Smooth muscle cell (in vitro differentiated cells): ENCODE results near the gene EML5. TPM values are rescaled to one million over a fixed set of nuclear protein-coding genes. Genes with fewer than 3 reads are reported as not detected.

ENCODE experiments used
- DNase-seq: peaks from one replicate; lab custom pipeline; 2025; ENCODE audit not compliant: unreplicated experiment; lab: John Stamatoyannopoulos, UW
- H2AFZ ChIP-seq: fragments of 200-600 bp; sonication (generic); 2 replicates; pipeline ENCODE4 v1.6.0; 2016; ENCODE audit warnings: antibody characterized with exemption, low read depth, mild to moderate bottlenecking
- H3F3A ChIP-seq: fragments of 200-600 bp; sonication (generic); 2 replicates; pipeline ENCODE4 v1.6.0; 2017; ENCODE audit warnings: antibody characterized with exemption, low read depth
- H3K27ac ChIP-seq: fragments of 200-600 bp; sonication (generic); 2 replicates; pipeline ENCODE4 v1.5.1; 2016; ENCODE audit warnings: low read depth, mild to moderate bottlenecking
- H3K27me3 ChIP-seq: fragments of 200-600 bp; sonication (generic); 2 replicates; pipeline ENCODE4 v1.6.1; 2016; ENCODE audit warnings: low read depth, mild to moderate bottlenecking
- H3K36me3 ChIP-seq: fragments of 200-600 bp; sonication (generic); 2 replicates; pipeline ENCODE4 v1.5.1; 2016; ENCODE audit warnings: low read depth
- H3K4me1 ChIP-seq: fragments of 200-600 bp; sonication (generic); 2 replicates; pipeline ENCODE4 v1.5.1; 2016; ENCODE audit warnings: low read depth
- H3K4me2 ChIP-seq: fragments of 200-600 bp; sonication (generic); 2 replicates; pipeline ENCODE4 v1.6.0; 2016; ENCODE audit warnings: mild to moderate bottlenecking
- H3K4me3 ChIP-seq: fragments of 200-600 bp; sonication (generic); 2 replicates; pipeline ENCODE4 v1.5.1; 2016; ENCODE audit warnings: mild to moderate bottlenecking
- H3K79me2 ChIP-seq: fragments of 200-600 bp; sonication (generic); 2 replicates; pipeline ENCODE4 v1.6.0; 2016; ENCODE audit warnings: low read depth, mild to moderate bottlenecking
- H3K9ac ChIP-seq: fragments of 200-600 bp; sonication (generic); 2 replicates; pipeline ENCODE4 v1.6.0; 2016; ENCODE audit warnings: low read depth
- H3K9me3 ChIP-seq: fragments of 200-600 bp; sonication (generic); replicated peaks from 2 replicates; pipeline ENCODE4 v1.5.1; 2016; ENCODE audit warnings: low read depth
- H4K20me1 ChIP-seq: fragments of 200-600 bp; sonication (generic); 2 replicates; pipeline ENCODE4 v1.6.0; 2016; ENCODE audit warnings: low read depth
- WGBS: methylation state at CpG from one replicate; pipeline ENCODE4 v1.1.7; 2016; ENCODE audit warnings: low lambda C conversion rate; 5-methylcytosine and 5-hydroxymethylcytosine counted together
- polyA plus RNA-seq: library from polyadenylated mRNA; unstranded; fragments of >200 nt; fragmentation: Nextera tagmentation; extraction: Ambion mirVana; gene quantifications from 2 replicates; pipeline ENCODE4 v1.2.1, GENCODE V29; 2016
- total RNA-seq: library from RNA; depleted of rRNA; stranded (reverse); fragments of >200 nt; gene quantifications from 2 replicates; pipeline ENCODE4 v1.2.3, GENCODE V29; 2014
- TF ChIP-seq, protein P1 (sequence below): fragments of 200-600 bp; sonication (generic); IDR thresholded peaks from 2 replicates; pipeline ENCODE4 v1.5.1; 2017; ENCODE audit warnings: borderline replicate concordance, mild to moderate bottlenecking, antibody characterized with exemption; ENCODE audit not compliant: insufficient read depth, poor library complexity, severe bottlenecking

EML5 gene
- total and polyA plus RNA-seq, 2 experiments from 2014 or later = 0.31 TPM; not detected in 1

DNA sequence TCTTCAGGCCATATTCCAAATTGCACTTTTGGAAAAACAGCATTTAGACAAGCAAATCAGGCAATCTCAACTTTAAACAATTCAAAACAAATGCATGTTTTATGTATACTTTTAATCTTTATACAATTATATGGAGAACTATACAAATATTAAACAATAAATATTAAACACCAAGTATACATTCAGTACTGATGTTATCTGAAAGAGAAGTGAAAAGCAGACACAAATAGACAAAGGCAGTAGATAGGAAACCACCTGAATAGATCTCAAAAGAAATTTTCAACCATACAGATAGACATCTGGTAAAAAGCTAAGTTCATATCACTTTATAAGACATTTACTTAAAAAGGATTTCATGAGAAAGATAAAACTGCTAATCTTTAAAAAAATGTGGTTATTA is 164.7 kb downstream of the EML5 start:
- Histone ChIP-seq H2AFZ (no peak overlapping the region), H3K9me3 (no peaks in the 10 kb centered on the region), H3K79me2 (no peaks in the 10 kb centered on the region), H3F3A (peaks cover 3% of the 10 kb centered on the region), H3K4me2 (no peak overlapping the region), H4K20me1 (no peaks in the 10 kb centered on the region), H3K27me3 (no peaks in the 10 kb centered on the region), H3K27ac (no peak overlapping the region), H3K9ac (no peak overlapping the region), H3K36me3 (no peaks in the 10 kb centered on the region), H3K4me1 (no peaks in the 10 kb centered on the region), H3K4me3 (no peak overlapping the region)
- TF ChIP-seq, protein P1, sequence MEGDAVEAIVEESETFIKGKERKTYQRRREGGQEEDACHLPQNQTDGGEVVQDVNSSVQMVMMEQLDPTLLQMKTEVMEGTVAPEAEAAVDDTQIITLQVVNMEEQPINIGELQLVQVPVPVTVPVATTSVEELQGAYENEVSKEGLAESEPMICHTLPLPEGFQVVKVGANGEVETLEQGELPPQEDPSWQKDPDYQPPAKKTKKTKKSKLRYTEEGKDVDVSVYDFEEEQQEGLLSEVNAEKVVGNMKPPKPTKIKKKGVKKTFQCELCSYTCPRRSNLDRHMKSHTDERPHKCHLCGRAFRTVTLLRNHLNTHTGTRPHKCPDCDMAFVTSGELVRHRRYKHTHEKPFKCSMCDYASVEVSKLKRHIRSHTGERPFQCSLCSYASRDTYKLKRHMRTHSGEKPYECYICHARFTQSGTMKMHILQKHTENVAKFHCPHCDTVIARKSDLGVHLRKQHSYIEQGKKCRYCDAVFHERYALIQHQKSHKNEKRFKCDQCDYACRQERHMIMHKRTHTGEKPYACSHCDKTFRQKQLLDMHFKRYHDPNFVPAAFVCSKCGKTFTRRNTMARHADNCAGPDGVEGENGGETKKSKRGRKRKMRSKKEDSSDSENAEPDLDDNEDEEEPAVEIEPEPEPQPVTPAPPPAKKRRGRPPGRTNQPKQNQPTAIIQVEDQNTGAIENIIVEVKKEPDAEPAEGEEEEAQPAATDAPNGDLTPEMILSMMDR = no peak
- no peak for DNase-seq

DNA sequence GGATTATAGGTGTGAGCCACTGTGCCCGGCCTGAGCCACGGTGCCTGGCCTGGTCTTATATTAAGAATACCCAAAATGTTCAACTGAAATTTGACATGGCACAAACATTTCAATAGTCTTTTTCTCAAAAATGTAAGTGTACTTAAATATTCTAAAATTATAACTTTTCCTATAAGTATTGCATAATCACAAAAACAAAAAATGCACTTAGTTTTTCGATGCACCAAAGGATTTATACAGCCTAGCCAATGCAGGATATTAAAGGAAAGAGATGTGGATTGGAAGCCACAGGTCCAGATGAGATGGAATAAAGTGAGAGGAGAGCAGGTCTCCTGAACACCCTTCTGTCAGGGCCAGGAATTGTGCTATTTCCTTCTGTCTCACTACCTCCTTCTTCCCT is 167.1 kb downstream of the EML5 start:
- Histone ChIP-seq H3K27ac (no peak overlapping the region), H3K9me3 (no peaks in the 10 kb centered on the region), H3K36me3 (no peaks in the 10 kb centered on the region), H3K4me3 (no peak overlapping the region), H3K27me3 (no peaks in the 10 kb centered on the region), H3K4me2 (no peak overlapping the region), H3K9ac (no peak overlapping the region), H3K79me2 (no peaks in the 10 kb centered on the region), H3F3A (peaks cover 16% of the 10 kb centered on the region), H4K20me1 (no peaks in the 10 kb centered on the region), H2AFZ (no peak overlapping the region), H3K4me1 (no peaks in the 10 kb centered on the region)
- WGBS = 94% methylated on average over 3 of the region's 3 CpGs
- DNase-seq = no peak
- TF ChIP-seq, protein P1 = no peak

DNA sequence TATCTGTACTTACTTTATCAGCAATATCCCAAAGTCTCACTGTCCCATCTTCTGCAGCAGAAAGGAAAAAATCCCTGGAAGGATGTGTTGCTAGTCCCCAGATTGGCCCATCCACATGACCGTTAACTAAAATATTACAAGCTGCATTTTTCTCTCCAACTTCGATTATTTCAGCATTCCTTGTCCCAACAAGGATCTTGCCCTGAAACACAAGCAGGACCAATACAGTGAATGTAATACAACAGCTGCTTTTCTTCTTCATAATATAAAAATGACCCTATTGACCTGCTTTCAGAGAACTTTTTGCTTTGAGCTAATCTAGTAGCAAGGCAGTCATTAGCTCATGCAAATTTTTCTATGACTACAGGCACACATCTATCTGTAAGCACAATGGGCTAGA is 171.7 kb downstream of the EML5 start:
- no peak overlapping the region for H3K4me2 ChIP-seq
- no peaks in the 10 kb centered on the region for H3K36me3 ChIP-seq
- no peaks in the 10 kb centered on the region for H3K9me3 ChIP-seq
- H3K27ac ChIP-seq = no peak overlapping the region
- H3K27me3 ChIP-seq = no peaks in the 10 kb centered on the region
- 63% methylated on average over 2 of the region's 2 CpGs for WGBS
- no peak overlapping the region for H3K4me3 ChIP-seq
- H3K9ac ChIP-seq = no peak overlapping the region
- no peaks in the 10 kb centered on the region for H3K79me2 ChIP-seq
- no peaks in the 10 kb centered on the region for H4K20me1 ChIP-seq
- peaks cover 13% of the 10 kb centered on the region for H3F3A ChIP-seq
- no peak for DNase-seq
- TF ChIP-seq, protein P1 = no peak
- H2AFZ ChIP-seq = no peak overlapping the region
- no peaks in the 10 kb centered on the region for H3K4me1 ChIP-seq

DNA sequence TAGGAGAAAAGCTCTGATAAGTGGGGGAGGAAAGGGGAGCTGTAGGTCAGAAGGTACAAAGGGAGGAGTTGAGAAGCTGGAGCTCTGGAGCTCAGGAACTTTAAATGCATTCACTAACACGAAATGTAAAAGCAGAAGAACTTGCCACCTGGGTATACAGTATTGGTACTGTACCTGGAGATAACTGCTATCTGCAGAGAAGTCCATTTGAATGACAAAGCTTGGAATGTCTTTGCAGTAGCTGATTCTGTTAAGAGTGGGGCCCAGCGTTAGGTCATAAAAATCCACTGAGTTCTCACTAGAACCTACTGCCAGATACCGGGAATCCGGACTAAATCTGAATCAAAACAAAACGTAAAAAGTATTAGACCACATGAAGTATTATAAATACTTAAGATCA is 174.3 kb downstream of the EML5 start:
- peaks cover 6% of the 10 kb centered on the region for H3K4me1 ChIP-seq
- H3K9ac ChIP-seq = no peak overlapping the region
- TF ChIP-seq, protein P1 = no peak
- H2AFZ ChIP-seq = no peak overlapping the region
- H4K20me1 ChIP-seq = no peaks in the 10 kb centered on the region
- H3K9me3 ChIP-seq = no peaks in the 10 kb centered on the region
- H3K4me3 ChIP-seq = no peak overlapping the region
- 65% methylated on average over 5 of the region's 5 CpGs for whole genome bisulfite sequencing
- H3F3A ChIP-seq = peaks cover 17% of the 10 kb centered on the region
- H3K27me3 ChIP-seq = no peaks in the 10 kb centered on the region
- no peaks in the 10 kb centered on the region for H3K79me2 ChIP-seq
- DNase-seq = no peak
- no peak overlapping the region for H3K4me2 ChIP-seq
- H3K27ac ChIP-seq = no peak overlapping the region
- no peaks in the 10 kb centered on the region for H3K36me3 ChIP-seq
